ENCODE measurements around the gene ASCL1. TPM values are rescaled to one million over a fixed set of nuclear protein-coding genes. Genes with fewer than 3 reads are reported as not detected.

ASCL1 gene
- total and polyA plus RNA-seq, 9 of the 15 experiments (the other 6 are each of a cell fraction or from before 2014, with no cell fraction given): 0.01 to 0.09 (median 0.04) TPM; not detected in 3

- TF ChIP-seq XRCC5 (IDR thresholded peaks at IDR 0.05; ENCODE audit: low read depth, low read length) (no peak), ZNF76 (CRISPR knock-in tag; IDR thresholded peaks at IDR 0.05; ENCODE audit: borderline replicate concordance) (no peak), ZBTB33 (CRISPR knock-in tag; IDR thresholded peaks at IDR 0.05) (no peak), FOXA3 (CRISPR knock-in tag; conservative IDR thresholded peaks at IDR 0.05 in 1 of 2, IDR thresholded peaks at IDR 0.05 in 1 of 2) (no peak), SUPT5H (IDR thresholded peaks at IDR 0.05) (no peak), NEUROD1 (IDR thresholded peaks at IDR 0.05; ENCODE audit: borderline replicate concordance, low read depth, low read length, partially characterized antibody) (no peak)
Measured at GRCh38 chr12:102959391-102959790, 1.9 kb downstream of the ASCL1 start (continued).

GRCh38 chr12:102960766-102961465 lies 3.4 kb downstream of the ASCL1 start:
- H3K4me3 ChIP-seq: no peak overlapping the region
- H3K9me3 ChIP-seq (replicated peaks; ENCODE audit: control insufficient read depth, insufficient read depth, low read depth, low read length): no peaks in the 10 kb centered on the region
- POLR2A ChIA-PET: no interaction called here
- peaks cover 0 to 7% of the 10 kb centered on the region in 2 experiments; a peak in 1 of 5 replicates for H3K4me1 ChIP-seq (replicated peaks in 1 of 2; ENCODE audit: control insufficient read depth in 2 of 2, insufficient read depth in 2 of 2, low read length in 2 of 2)
- no peaks in the 10 kb centered on the region for H3K79me2 ChIP-seq (ENCODE audit: control insufficient read depth, insufficient read depth, low read length)
- no peak for ATAC-seq
- H2AFZ ChIP-seq (ENCODE audit: low read depth, low read length): no peak overlapping the region
- H3K36me3 ChIP-seq (ENCODE audit: control insufficient read depth, insufficient read depth, low read length): no peaks in the 10 kb centered on the region
- peaks cover 2 to 30% of the 10 kb centered on the region in 2 experiments; a peak in 4 of 5 replicates for H3K27me3 ChIP-seq (ENCODE audit: control insufficient read depth in 2 of 2, insufficient read depth in 2 of 2, low read length in 2 of 2)
- under 1% methylated on average over 19 of the region's 19 CpGs for WGBS (ENCODE audit: insufficient coverage, low coverage, missing lambda C conversion rate)
- BruUV-seq (replicated peaks): no TSS peak
- no peak for DNase-seq (ENCODE audit: extremely low read depth in 1 of 4, low spot score in 3 of 4)
- in situ Hi-C loops (cut with MboI): no loop called here
- H4K20me1 ChIP-seq (replicated peaks; ENCODE audit: control insufficient read depth, insufficient read depth, low read length): no peaks in the 10 kb centered on the region
- H3K9me1 ChIP-seq (ENCODE audit: control insufficient read depth, insufficient read depth, low read length): no peaks in the 10 kb centered on the region
- CTCF ChIA-PET (ENCODE audit: low intra/inter-chr PET ratio): interaction anchor here (0.6 kb wide), 1 partner anchor 53 kb away, joined by 3 read pairs; no protein-coding TSS in a partner anchor
- intact Hi-C loops (cut with micrococcal nuclease): no loop called here
- no peak for FAIRE-seq
- H3K9ac ChIP-seq (ENCODE audit: insufficient read depth in 1 of 2, low read depth in 2 of 2, low read length in 2 of 2): no peak overlapping the region
- no peak overlapping the region for H3K27ac ChIP-seq (ENCODE audit: extremely low read depth, low read depth, low read length)
- no peak overlapping the region for H3K4me2 ChIP-seq (ENCODE audit: insufficient read depth, low read length)
- TF ChIP-seq PCBP2 (IDR thresholded peaks at IDR 0.05; ENCODE audit: low read depth, low read length, poor library complexity, severe bottlenecking): no peak
- TF ChIP-seq OTX1 (CRISPR knock-in tag; IDR thresholded peaks at IDR 0.05): no peak
- no peak for TF ChIP-seq ZNF174 (CRISPR knock-in tag; IDR thresholded peaks at IDR 0.05)
- TF ChIP-seq ZNF583 (CRISPR knock-in tag; IDR thresholded peaks at IDR 0.05): no peak
- no peak for TF ChIP-seq USF1 (CRISPR knock-in tag; IDR thresholded peaks at IDR 0.05)
- TF ChIP-seq ZC3H8 (IDR thresholded peaks at IDR 0.05): no peak
- TF ChIP-seq KAT2B (IDR thresholded peaks at IDR 0.05; ENCODE audit: low read depth, low read length): no peak
- TF ChIP-seq ZNF655 (CRISPR knock-in tag; IDR thresholded peaks at IDR 0.05): no peak
- TF ChIP-seq KLF13 (tag; IDR thresholded peaks at IDR 0.05; ENCODE audit: borderline replicate concordance, low read depth): no peak
- TF ChIP-seq BCL6 (CRISPR knock-in tag; IDR thresholded peaks at IDR 0.05): no peak
- no peak for TF ChIP-seq ZNF24 (IDR thresholded peaks at IDR 0.05)
